Stimulated activated CD4-positive, alpha-beta T cell treated with anti-CD3 and anti-CD28 coated beads, Interleukin-15, amount 100 ng/mL, for 1 hour (primary cell): Measurements from ENCODE around the gene RUNX2.

Source experiments
- DNase-seq, 2 donors: peaks; one replicate each; pipeline ENCODE4 v3.0.0-alpha.2; 2020; ENCODE audit warnings: low read depth in 1 of 2, low spot score in 1 of 2

Gene RUNX2

DNA sequence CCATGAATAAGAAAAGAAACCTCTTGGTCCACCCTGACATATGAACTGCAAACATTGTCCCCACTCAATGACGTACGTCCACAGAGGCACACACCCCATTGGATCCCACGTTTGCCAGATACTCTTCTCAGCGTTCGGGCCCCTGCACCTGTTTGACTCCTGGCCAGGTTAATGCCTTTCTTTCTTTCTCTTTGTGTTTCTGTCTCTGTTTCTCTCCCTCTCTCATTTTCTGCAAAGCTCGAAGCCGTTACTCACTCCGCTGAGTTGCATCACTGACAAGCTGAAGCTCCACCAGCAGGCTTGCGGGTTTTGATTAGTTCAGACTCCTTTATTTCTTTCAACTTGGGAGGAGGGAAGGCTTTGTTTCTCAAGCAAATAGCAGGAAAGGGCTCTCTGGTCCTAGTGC is 185.1 kb downstream of the RUNX2 start:
- DNase-seq, result no peak

- DNase-seq, result no peak
Measured at GRCh38 chr6:45513843-45514242, 185.7 kb downstream of the RUNX2 start.

GRCh38 chr6:45514454-45515230 is 186.5 kb downstream of the RUNX2 start:
- no peak for DNase-seq

GRCh38 chr6:45518013-45518720 is 190.0 kb downstream of the RUNX2 start:
- no peak for DNase-seq

- DNase-seq, result no peak
Measured at GRCh38 chr6:45521226-45521625, 193.1 kb downstream of the RUNX2 start.

- no peak for DNase-seq
Measured at GRCh38 chr6:45522486-45522885, 194.4 kb downstream of the RUNX2 start.

DNA sequence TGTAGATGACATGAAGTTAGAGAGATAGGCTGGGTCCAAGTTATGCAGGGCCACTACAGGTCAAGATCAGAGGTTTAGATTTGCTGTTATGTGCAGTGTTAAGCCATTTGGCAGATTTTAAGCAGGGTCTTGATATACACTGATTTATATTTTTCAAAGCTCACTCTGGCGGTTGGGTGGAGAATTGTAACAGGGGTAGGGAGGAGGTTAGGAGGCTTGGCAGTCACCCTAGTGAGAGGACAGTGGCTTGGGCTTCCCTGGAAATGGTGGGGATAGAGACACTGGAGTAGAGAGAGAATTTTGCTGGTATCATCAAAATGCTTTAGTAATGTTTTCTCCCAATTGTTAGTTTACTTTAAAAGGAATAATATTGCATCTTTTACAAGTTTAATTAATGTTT is 199.1 kb downstream of the RUNX2 start:
- no peak for DNase-seq

- DNase-seq, result no peak
Measured at GRCh38 chr6:45531999-45532595, 204.0 kb downstream of the RUNX2 start.

DNA sequence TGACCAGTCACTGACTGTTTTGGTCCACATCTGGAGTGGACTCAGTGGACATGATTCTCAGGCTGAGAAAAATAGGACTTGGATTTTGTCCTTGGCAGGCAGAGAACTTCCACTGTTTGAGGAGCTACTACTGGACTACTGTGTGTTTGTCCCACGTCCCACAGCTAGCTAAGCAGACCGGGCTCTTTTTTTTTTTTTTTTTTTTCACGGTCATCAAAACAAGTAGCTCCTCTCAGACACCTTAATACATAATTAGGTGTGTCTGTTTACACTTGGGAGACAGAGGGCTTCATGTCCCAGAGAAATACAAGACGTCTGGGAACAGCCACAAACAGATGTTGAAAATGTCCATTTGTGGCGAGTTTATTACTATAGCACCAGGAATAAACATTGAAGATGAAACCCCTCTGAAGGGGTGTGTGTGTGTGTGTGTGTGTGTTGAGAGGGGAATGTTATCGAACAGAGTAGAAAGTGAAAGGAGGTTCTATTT is 204.6 kb downstream of the RUNX2 start:
- no peak for DNase-seq

GRCh38 chr6:45533386-45533785 is 205.3 kb downstream of the RUNX2 start:
- no peak for DNase-seq

DNA sequence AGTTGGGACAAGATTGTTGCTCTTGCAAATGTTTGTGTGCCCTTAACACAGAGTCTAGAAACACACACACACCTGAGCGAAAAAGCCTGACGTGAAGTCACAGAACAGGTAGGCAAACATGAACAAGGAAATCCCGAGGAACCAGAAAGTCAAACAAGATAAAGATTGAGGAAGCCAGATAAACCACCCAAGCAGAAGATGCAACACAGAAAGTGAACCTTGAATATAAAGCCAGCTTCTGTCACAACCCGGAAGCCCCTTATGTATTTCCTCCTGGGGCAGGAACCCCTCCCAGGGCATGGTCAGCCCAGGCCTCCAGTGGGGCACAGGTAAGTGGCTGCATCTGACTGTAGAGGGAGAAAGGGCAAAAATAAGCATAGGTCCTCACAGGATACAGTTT is 207.8 kb downstream of the RUNX2 start:
- DNase-seq, result no peak

DNA sequence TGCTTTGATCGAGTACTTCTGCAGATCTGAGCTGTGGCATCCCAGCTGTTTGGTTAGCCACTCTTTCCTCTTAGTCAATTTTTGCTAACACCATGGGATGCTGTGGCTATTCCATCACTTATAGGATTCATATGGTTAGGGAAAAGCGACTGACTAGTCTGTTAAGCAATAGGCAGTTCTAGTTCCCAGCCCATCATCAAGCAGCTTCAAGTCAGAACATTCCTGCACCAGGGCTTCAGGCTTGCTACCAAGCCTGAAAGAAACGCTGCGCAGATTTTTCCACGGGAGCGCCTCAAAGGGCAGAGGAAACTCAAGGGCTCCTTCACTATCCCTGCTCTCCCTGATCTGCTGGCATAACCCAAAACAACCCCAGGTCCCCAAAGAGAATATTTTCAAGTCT is 209.4 kb downstream of the RUNX2 start:
- DNase-seq, result no peak

DNA sequence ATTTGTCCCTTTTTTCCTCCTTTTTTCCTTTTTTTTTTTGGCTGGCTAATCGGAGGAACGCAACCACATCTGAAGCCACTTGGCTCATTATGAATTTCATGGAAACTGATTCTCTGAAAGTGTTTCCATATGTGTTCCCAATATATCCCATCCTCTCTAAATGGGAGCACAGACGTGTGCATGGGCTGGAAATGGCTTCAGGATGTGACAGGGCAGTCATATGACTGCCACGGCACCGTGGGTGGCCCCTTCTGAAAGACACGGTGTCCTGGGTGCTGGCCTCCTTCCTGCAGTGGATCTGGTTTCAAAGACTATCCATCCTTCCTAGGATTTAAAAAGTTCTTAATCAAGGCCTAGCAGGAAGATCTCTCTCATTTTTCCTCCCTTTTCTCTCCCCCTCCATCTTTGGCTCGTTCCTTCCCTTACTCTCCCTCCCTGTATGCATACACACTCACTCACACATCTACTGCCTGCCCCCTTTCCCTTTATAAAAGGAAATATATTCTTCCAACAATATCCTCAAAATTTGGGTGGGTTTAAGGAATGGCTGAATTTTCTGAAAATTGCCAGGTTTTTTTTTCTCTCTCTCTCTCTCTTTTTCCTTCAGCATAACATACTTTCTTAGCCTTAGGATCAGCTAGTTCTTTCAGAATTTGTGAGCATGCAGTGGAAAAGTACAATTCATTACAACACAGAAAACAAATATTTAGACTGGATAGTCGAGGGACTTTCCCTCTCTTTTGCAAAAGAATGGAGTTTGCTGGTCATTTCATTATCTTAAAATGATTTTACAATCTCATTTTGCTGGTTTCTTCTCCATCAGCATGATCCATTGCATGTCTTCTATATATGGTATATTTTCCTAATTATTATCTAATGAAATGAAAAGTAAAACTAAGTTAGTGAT is 210.8 kb downstream of the RUNX2 start:
- DNase-seq, result no peak

GRCh38 chr6:45540375-45540920 is 212.3 kb downstream of the RUNX2 start:
- DNase-seq, result no peak

- no peak for DNase-seq
Measured at GRCh38 chr6:45541934-45542333, 213.8 kb downstream of the RUNX2 start.

DNA sequence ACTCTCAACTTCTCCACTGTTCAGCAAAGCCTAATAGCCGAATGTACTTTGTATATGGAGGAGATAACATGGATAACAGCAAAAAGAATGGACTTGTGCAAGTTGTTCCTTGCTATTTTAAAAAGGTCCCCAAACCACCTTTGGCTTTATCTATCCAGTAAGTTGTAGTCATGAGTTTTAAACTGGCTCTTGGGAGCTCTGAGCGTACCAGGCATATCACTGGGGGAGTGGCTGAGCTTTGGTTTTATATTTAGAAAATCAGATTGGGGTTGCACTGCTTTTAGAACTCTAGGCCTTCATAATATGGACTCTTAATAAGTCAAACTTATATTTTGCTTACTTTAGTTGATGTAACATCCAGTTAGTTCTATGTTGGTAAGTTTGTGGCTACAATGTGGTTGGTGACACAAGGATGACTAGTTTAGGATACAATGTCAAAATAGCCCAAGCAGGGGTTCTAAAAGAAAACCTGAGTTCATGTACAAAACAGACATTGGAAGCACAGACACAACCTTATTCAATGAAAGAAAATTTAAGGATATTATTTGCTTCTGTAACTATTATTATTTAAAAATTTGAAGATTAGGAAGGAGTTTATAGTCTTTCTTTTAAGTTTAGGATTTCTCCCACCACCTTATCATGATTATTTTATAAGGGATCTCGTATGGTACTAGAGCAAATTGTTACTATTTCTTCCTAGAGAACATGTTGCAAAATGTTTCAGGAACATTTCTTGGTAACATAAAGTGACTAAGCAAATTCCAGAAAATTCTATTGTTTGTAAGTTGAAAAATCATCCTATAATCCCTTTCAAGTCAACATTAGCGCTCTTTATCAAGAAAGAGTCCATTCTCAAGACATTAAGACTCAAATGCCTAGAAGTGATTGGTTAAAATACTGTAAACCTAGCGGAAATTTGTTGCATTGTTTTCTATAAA is 215.4 kb downstream of the RUNX2 start:
- no peak for DNase-seq

DNA sequence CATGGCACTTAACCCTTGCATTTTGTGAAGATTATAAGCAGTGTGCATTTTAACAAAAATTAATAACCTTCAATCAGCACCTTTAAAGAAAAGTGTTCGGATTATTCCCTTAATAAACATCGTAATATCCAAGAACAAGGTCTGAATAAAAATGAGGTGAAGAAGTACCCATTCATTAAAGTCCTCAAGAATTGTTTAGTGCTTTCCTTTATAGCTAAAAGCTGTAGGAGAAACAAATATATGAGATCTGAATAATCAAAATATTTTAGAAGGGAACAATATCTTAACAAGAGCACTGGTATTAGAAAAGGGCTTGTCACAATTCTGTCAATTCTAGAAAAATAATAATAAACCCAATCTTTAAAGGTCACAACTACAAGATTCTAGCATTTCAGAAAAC is 217.3 kb downstream of the RUNX2 start:
- no peak for DNase-seq

DNA sequence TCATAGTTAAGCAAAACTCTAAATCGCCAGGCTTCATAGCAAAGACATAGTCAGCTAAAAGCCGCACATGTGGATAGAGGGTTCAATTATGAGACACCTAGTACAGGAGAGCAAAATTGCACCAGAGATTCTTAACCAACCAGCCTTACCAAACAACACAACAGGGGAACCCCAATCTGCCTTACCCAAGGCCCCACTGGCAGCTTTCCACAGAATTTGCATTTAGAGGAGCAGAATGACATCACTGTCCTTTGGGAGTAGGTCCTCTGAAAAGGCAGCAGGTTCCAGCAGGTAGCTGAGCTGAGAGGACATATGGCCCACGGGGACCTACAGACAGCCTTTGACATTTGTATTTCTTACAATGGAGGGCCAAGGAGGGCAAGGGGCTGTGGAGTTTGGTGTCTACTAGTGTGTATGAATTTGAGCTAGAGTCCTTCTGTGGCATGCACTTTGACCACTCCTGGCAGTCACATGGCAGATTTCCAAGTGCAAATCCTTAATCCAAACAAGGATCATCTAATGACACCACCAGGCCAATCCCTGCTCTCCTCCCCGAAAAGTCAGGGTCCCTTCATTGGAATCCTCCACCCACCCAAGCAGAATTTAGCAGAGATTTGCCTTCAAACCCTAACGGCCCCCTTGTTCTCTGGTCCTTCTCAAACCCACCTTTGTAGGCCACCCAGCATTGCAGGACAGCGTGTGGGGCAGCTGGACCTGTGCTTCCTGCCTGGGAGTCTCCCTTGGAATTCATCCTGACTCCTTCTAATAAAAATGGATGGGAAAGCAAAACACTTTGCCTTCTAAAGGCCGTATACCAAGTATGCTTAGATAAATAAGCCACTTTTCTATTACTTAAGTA is 220.8 kb downstream of the RUNX2 start:
- no peak for DNase-seq

DNA sequence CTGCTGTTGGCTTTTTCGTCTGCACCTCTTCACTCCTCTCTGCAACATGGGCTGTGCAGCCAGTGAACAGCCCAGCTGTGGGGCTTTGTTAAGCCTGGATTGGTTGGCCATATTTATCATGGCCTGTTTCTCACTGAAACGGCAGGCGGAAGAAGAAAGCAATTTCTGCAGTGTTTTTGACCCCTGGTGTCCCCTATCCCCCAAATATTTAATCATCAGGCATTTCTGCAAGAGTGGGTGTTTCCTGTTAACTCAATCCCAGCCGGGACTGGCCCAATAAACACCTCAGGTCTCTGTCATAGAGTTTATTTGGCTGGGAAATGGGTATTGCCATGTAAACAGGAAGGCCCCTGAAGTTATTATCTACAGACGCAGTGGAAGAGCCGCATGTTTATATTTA is 224.4 kb downstream of the RUNX2 start:
- no peak for DNase-seq
